CD14-positive monocyte (primary cell): Measurements from ENCODE around the gene RCAN3. TPM values are rescaled to one million over a fixed set of nuclear protein-coding genes. Genes with fewer than 3 reads are reported as not detected.

ENCODE experiments used
- DNase-seq, 3 donors: peaks; one replicate each; pipeline ENCODE4 v3.0.0-alpha.2; 2011 to 2022
- H2AFZ ChIP-seq: 2 replicates; pipeline ENCODE4 v1.6.0; 2012; ENCODE audit warnings: mild to moderate bottlenecking, low read depth, low read length, inconsistent platforms; ENCODE audit not compliant: insufficient read depth, poor library complexity, severe bottlenecking
- H3K27ac ChIP-seq, 2 donors: 1 replicate in 1 of 2; 2 replicates in 1 of 2; pipeline ENCODE4 v1.5.1; 2012 to 2013; ENCODE audit warnings: low read length in 2 of 2, control low read depth in 1 of 2, inconsistent platforms in 1 of 2, low read depth in 1 of 2, mild to moderate bottlenecking in 1 of 2
- H3K27me3 ChIP-seq, 2 donors: one replicate each; pipeline versions ENCODE4 v1.6.0 to v1.6.1; 2011 to 2013; ENCODE audit warnings: low read length in 2 of 2; ENCODE audit not compliant: control insufficient read depth in 2 of 2, insufficient read depth in 2 of 2
- H3K36me3 ChIP-seq, 2 donors: replicated peaks in 1 of 2; 1 replicate in 1 of 2; 2 replicates in 1 of 2; pipeline versions ENCODE4 v1.5.1 to v1.6.1; 2012 to 2013; ENCODE audit warnings: low read length in 2 of 2, control low read depth in 1 of 2, inconsistent platforms in 1 of 2, mild to moderate bottlenecking in 1 of 2; ENCODE audit not compliant: insufficient read depth in 2 of 2, control insufficient read depth in 1 of 2
- H3K4me1 ChIP-seq, 2 donors: 1 replicate in 1 of 2; 2 replicates in 1 of 2; pipeline versions ENCODE4 v1.5.1 to v1.6.1; 2012 to 2013; ENCODE audit warnings: low read length in 2 of 2, control low read depth in 1 of 2, inconsistent platforms in 1 of 2, mild to moderate bottlenecking in 1 of 2, moderate library complexity in 1 of 2; ENCODE audit not compliant: insufficient read depth in 2 of 2, control insufficient read depth in 1 of 2
- H3K4me2 ChIP-seq: replicated peaks from 2 replicates; pipeline ENCODE3; 2012; ENCODE audit warnings: low read length, moderate library complexity, mild to moderate bottlenecking; ENCODE audit not compliant: poor library complexity, severe bottlenecking; ENCODE audit errors: extremely low read depth
- H3K4me3 ChIP-seq, 3 experiments: fragments of 200-600 bp in 1 of 3; sonication (generic) in 1 of 3; replicated peaks in 1 of 3; 1 replicate in 2 of 3; 2 replicates in 1 of 3; pipeline ENCODE4 v1.5.1; 2011 to 2013; ENCODE audit warnings: low read length in 3 of 3, mild to moderate bottlenecking in 3 of 3, control low read depth in 2 of 3, low read depth in 2 of 3, inconsistent platforms in 1 of 3, moderate library complexity in 1 of 3
- H3K79me2 ChIP-seq: 2 replicates; pipeline ENCODE4 v1.6.0; 2012; ENCODE audit warnings: mild to moderate bottlenecking, control low read depth, inconsistent platforms, low read length, moderate library complexity; ENCODE audit not compliant: insufficient read depth
- H3K9ac ChIP-seq: 2 replicates; pipeline ENCODE4 v1.6.0; 2017; ENCODE audit warnings: low read length, mild to moderate bottlenecking; ENCODE audit not compliant: insufficient read depth, poor library complexity, severe bottlenecking
- H3K9me3 ChIP-seq, 2 donors: replicated peaks in 1 of 2; 1 replicate in 1 of 2; 2 replicates in 1 of 2; pipeline versions ENCODE4 v1.5.1 to v1.6.1; 2012 to 2013; ENCODE audit warnings: low read length in 2 of 2, control low read depth in 1 of 2; ENCODE audit not compliant: control insufficient read depth in 1 of 2, insufficient read depth in 1 of 2
- H4K20me1 ChIP-seq: 2 replicates; pipeline ENCODE4 v1.6.0; 2012; ENCODE audit warnings: mild to moderate bottlenecking, low read length, control low read depth, moderate library complexity; ENCODE audit not compliant: insufficient read depth
- H3K27ac Mint-ChIP-seq, 7 donors: one replicate each; pipeline ENCODE4 v1.8.0; 2020; ENCODE audit warnings: mild to moderate bottlenecking in 7 of 7, mixed read lengths in 7 of 7, moderate library complexity in 6 of 7, inconsistent platforms in 2 of 7
- H3K27me3 Mint-ChIP-seq, 3 donors: one replicate each; pipeline ENCODE4 v1.8.0; 2021 to 2022; ENCODE audit warnings: low read depth in 3 of 3, mild to moderate bottlenecking in 3 of 3, mixed read lengths in 3 of 3, moderate library complexity in 3 of 3, inconsistent platforms in 1 of 3
- H3K36me3 Mint-ChIP-seq, 2 donors: one replicate each; pipeline ENCODE4 v1.8.0; 2020; ENCODE audit warnings: mixed read lengths in 2 of 2, inconsistent platforms in 1 of 2, mild to moderate bottlenecking in 1 of 2
- H3K4me1 Mint-ChIP-seq: one replicate; pipeline ENCODE4 v1.8.0; 2020; ENCODE audit warnings: mild to moderate bottlenecking, mixed read lengths
- H3K4me3 Mint-ChIP-seq, 2 donors: one replicate each; pipeline ENCODE4 v1.8.0; 2020; ENCODE audit warnings: mild to moderate bottlenecking in 2 of 2, mixed read lengths in 2 of 2, moderate library complexity in 1 of 2
- H3K9me3 Mint-ChIP-seq, 7 donors: one replicate each; pipeline ENCODE4 v1.8.0; 2020 to 2022; ENCODE audit warnings: mixed read lengths in 7 of 7, mild to moderate bottlenecking in 6 of 7, moderate library complexity in 6 of 7, inconsistent platforms in 2 of 7
- CTCF ChIP-seq: fragments of 200-600 bp; IDR thresholded peaks from one replicate; pipeline ENCODE4 v1.8.0; 2022; ENCODE audit warnings: antibody characterized with exemption, mild to moderate bottlenecking
- WGBS: methylation state at CpG from one replicate; pipeline ENCODE4 v1.1.5; 2013; ENCODE audit warnings: missing lambda C conversion rate; ENCODE audit not compliant: insufficient coverage; 5-methylcytosine and 5-hydroxymethylcytosine counted together
- intact Hi-C, 2 donors: fragments of 100-400 bp; cut with micrococcal nuclease; formaldehyde crosslinking; loops; one replicate each; pipeline versions ENCODE4 v1.15.0 to v1.15.1; 2023
- polyA plus RNA-seq, 3 donors: library from polyadenylated mRNA; depleted of rRNA in 1 of 3; unstranded in 2 of 3; stranded (reverse) in 1 of 3; fragments of 300-500 nt in 2 of 3; fragments of >200 nt in 1 of 3; fragmentation: Illumina TruSeq in 2 of 3; gene quantifications; 1 replicate in 2 of 3; 2 replicates in 1 of 3; pipeline ENCODE4 v1.2.3, GENCODE V29; 2012 to 2021

The RCAN3 gene
- polyA plus RNA-seq, 3 donors: 7.1 to 9.1 (median 8.8) TPM

GRCh38 chr1:24503870-24504523 is 1.4 kb downstream of the RCAN3 start:
- no peaks in the 10 kb centered on the region for H3K9me3 ChIP-seq
- 90% methylated on average over 2 of the region's 7 CpGs for WGBS
- Mint-ChIP-seq H3K4me3 (peak overlapping the region; percentile 97 to 98), H3K27me3 (peaks cover 0 to 1% (median under 1%) of the 10 kb centered on the region in 3 donors), H3K36me3 (peaks cover 12 to 16% of the 10 kb centered on the region in 2 donors), H3K4me1 (peaks cover 45% of the 10 kb centered on the region), H3K27ac (peak overlapping the region in 2 of 7 donors; percentile 23 to 30), H3K9me3 (no peaks in the 10 kb centered on the region)
- peak overlapping the region; percentile 88 for H2AFZ ChIP-seq
- no peak overlapping the region for H3K27ac ChIP-seq
- H3K9ac ChIP-seq: peak overlapping the region; percentile 82
- no peaks in the 10 kb centered on the region for H4K20me1 ChIP-seq
- TF ChIP-seq CTCF: no peak
- peaks cover 20 to 34% of the 10 kb centered on the region in 2 donors for H3K4me1 ChIP-seq
- peak overlapping the region; percentile 87 for H3K4me2 ChIP-seq
- no peaks in the 10 kb centered on the region for H3K36me3 ChIP-seq
- no peaks in the 10 kb centered on the region for H3K27me3 ChIP-seq
- intact Hi-C loops: loop anchor here in 1 of 2 donors (5.0 kb wide), 1 partner anchor 87 kb away; the partner anchor contains the start of gene NIPAL3
- peaks cover 48% of the 10 kb centered on the region for H3K79me2 ChIP-seq
- peak overlapping the region in 1 of 3 experiments; percentile 88 for H3K4me3 ChIP-seq
- DNase-seq: no peak

GRCh38 chr1:24504560-24504959 is 1.9 kb downstream of the RCAN3 start:
- Histone ChIP-seq H3K36me3 (no peaks in the 10 kb centered on the region), H3K9me3 (no peaks in the 10 kb centered on the region), H4K20me1 (no peaks in the 10 kb centered on the region), H3K4me3 (no peak overlapping the region), H3K79me2 (peaks cover 52% of the 10 kb centered on the region), H3K27me3 (no peaks in the 10 kb centered on the region), H3K27ac (no peak overlapping the region), H3K9ac (no peak overlapping the region), H3K4me1 (peaks cover 20 to 34% of the 10 kb centered on the region in 2 donors), H2AFZ (no peak overlapping the region), H3K4me2 (no peak overlapping the region)
- peaks cover 41% of the 10 kb centered on the region for H3K4me1 Mint-ChIP-seq
- peak overlapping the region in 1 of 7 donors; percentile 21 for H3K27ac Mint-ChIP-seq
- peaks cover 17% of the 10 kb centered on the region in 2 donors for H3K36me3 Mint-ChIP-seq
- no peak for DNase-seq
- peaks cover 0 to 1% (median 0%) of the 10 kb centered on the region in 3 donors for H3K27me3 Mint-ChIP-seq
- intact Hi-C loops: loop anchor here in 1 of 2 donors (5.0 kb wide), 1 partner anchor 87 kb away; the partner anchor contains the start of gene NIPAL3
- no CpG with 5 or more reads among the region's 4 CpGs for WGBS
- no peaks in the 10 kb centered on the region for H3K9me3 Mint-ChIP-seq
- peak overlapping the region; percentile 7 to 40 for H3K4me3 Mint-ChIP-seq
- TF ChIP-seq CTCF: no peak
